HG03280 (cell line): ENCODE data around the gene KLHDC9.
A peak's percentile ranks its signal among the peaks of the same experiment; 100 is the strongest.

ENCODE experiments used
- ATAC-seq: cut with Tn5 transposase; IDR thresholded peaks from one replicate; pipeline ENCODE4 v1.9.1; 2021; ENCODE audit warnings: mild to moderate bottlenecking, moderate library complexity; ENCODE audit not compliant: unreplicated experiment

The KLHDC9 gene

DNA sequence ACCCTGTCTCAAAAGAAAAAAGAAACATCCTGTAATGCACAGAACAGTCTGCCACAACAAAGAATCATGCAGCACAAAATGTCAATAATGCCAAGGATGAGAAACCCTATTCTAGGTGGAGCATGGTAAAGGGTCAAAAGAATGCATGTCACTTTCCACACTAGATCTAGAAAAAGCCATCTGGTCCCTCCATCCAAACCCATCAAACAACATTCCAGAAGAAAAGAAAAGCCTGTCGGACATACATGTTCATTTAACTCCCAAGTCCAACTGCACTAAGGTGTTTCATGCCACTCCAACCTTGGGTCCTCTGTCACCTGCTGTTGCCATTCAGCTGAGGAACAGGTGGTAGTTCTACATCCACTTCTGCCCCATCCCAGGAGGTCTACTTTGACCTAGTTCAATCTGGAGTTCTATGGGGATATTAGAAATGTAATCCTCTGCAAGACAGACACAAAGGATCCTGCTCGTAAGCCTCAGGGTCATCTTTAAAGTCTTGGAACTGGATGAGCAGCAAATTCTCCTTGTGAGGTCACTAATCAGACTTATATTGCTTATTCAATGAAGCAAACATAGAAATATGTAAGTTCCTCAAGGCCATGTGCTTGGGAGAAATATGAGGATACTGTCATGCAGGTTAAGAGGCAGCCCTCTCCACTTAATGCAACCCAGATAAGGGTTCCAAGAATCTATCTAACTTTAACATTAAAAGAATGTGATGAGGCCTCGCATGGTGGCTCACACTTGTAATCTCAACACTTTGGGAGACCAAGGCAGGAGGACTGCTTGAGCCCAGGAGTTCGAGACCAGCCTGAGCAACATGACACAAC, 30.6 kb downstream of the KLHDC9 start:
- ATAC-seq, result no peak

DNA sequence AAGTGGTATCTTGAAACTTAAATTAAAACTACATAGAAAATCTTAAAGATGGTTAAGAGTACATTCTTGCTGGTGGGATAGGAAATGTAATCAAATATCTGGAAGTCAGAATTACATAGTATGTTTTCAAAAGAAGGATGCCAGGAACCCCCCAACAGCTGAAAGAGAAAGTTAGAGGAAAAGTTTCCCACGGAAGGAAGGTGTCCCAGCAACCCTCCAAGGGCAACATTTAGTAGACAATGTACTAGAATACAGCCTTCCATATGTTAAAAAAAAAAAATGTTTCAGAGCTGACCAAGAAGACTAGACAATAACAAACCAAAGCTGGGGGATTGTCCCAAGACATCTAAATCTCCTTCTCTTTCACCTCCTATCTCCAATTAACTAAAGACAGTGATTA, 32.1 kb downstream of the KLHDC9 start:
- no peak for ATAC-seq

DNA sequence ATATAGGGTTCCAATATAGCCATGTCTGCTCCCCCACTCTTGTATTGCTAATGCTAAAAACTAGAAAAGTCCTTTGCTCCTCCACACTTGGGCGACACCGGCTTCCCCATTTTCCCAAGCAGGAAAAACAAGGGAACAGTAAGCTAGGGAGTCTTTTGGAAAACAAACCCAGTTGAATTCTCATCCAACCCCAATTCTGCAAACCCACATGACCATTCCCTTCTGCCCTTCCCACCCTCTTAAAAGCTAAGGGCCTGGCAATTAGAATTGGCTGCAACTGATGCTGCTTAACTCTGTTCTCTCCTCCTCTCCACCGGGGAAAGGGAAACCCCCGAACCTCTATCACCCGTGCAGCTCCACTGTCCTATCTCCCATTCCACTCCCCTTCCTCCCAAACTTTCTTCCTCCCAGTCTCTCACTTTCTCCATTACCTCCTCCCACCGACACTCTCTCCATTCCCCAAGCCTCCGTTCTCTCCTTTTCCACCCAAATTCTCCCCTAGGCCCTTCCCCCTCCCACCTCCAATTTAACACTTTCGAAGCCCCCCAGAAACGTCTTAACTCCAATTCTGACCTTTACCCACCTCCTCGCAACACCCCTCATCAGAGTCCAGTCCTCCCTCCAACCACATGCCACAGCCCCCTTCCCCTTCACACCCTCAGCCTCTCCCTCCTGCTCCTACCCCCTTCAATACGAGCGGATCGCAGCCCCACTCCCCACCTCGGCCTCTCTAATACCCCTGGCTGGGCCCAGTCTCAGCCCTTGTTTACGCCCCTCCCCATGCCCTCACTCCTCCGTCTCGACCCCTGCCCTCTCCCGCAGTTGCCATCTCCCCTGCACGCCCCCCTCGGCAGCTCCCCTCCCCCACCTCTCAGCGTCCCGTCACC, 33.6 kb downstream of the KLHDC9 start:
- no peak for ATAC-seq

DNA sequence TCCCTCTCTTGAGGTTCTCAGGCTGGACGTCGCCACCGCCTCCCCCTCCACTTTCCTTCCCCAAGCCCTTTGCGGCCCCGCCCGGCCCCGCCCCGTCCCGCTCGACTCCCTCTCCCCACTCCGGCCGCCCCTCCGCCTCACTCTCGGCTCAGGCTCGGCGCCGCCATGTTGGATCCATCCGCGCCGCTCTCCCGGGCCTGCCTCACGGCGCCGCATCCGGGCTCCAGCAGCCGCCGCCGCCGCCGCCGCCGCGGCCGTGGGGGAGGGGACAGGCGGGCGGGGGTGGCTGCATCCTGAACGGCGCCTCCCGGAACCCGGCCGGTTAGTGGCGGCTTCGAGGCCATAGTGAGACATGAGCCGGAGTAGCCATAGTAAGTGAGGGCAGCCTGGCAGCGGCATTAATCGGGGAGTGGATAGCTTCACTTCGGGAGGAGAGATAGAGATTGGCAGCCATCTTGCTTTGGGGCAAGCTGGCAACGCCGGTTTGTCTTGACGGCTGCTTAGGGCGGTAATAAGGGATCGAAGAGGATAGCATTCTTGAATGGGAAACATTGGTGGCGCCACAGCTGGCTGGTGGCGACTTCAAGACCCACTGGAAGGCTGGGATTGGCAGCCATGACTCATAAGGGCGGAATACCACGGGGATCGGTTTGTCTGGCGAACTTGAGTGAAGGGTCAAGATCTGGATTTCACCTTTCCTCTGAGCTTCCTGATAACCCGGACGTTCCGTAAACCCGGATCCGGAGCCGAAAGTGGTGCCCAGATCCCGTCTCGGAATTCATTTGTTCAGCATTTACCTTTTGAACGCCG, 34.5 kb downstream of the KLHDC9 start, which contains the start of gene DEDD:
DEDD (minus strand) TSS at position 258 of the 810 bp plus-strand sequence. CDS start 8,205 bp downstream, outside the sequence.
- ATAC-seq, result peak; percentile 93

DNA sequence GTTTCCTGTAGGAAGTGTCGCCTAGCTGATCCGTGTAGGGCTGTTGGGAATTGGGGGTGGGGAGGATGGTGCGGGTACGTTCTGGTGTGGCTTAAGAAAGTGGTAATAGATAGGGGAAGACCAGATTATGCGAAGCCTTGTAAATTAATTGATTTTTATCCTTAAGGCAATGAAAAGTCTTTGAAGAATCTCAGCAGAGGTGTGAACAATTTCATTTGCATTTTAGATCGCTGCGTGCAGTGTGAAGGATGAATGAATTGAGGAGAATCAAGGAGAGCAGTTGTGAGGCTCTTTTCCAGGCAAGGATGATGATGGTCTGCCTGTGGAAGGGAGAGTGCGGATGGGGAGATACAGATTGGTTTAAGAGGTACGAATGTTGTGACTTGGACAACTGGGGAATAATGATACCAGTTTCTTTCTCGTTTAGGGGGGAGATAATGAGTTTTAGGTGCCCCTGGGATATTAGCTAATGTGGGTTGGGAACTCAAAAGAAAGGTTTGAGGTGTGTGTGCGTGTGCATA, 35.1 kb downstream of the KLHDC9 start:
- ATAC-seq, result no peak

DNA sequence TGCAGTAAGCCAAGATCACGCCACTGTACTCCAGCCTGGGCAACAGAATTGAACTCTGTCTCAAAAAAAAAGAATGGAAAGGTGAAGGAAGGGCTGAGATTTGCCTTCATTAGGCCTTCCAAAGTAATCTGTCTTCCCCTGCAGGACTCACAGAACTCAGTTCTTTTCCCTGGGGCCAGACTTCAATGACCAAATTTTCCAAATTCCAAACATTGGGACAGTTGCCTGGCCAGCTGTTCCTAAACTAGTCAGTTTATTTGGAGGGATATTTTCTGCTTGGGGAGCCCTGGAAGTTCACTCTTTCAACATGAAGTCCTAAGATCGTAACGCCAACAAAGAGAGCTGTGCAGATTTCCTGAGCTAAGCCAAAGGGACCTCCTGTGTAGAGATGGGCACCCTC, 39.7 kb downstream of the KLHDC9 start:
- no peak for ATAC-seq

DNA sequence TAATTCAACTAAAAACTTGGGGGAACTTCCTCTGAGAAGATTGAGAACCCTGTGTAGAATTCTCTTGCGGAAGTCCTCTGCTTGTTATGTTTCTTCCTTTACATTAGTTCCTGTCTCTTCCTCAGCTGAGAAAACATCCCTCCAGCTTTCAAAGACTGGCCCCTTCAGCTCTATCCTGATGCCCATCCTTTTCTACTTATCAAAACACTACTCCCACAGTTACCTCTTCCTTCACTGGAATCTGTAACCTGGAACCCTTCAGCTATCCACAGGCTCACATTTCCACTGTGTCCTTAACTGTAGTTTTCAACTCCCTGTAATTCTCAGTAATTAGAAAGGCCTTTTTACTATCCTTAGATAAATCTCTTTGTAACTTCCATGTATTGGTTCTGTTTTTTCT, 40.3 kb downstream of the KLHDC9 start:
- no peak for ATAC-seq

DNA sequence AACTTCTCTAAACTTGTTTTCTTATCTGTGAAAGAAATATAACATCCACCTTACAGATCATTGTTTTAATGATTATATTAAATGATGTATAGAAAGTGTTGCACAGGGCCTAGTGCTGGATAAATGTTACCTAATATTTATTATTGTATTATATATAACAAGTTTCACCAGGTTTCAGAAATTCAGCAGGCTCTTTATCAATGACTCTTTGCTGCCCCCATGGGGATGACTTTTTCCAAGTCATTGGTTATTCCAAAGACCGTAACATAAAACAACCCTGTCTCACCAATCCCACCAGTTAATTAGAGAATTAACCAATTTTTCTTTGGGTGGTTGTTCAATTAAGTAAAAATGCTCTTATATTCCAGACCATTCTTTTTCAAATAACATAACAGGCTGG, 41.6 kb downstream of the KLHDC9 start:
- ATAC-seq, result no peak

DNA sequence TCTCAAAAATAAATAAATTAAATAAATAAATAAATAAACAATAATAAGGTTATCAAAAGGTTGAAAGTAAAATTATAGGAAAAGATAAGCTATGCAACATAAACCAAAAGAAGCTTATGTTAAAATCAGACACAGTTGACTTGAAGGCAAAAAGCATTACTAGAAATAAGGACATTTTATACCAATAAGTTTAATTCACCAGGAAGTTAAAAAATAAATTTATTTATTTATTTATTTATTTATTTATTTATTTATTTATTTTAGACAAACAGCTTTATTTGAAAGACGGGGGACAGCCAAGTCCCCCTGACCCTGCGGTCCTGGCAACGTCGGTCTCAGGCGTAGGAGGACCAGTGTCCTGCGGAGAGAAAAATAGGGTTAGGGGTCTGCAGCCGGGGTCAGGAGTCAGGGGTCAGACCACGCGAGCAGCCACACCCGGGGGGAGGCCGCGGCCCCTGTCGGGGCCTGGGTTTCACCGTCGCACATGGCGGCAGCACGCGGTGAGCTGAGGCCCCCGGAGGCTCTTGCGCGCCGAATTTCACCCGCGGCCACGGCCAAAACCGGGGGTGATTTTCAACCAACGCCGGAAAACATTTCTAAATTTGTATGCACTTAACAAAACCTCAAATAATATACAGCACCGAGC, 42.7 kb downstream of the KLHDC9 start:
- ATAC-seq, result no peak

DNA sequence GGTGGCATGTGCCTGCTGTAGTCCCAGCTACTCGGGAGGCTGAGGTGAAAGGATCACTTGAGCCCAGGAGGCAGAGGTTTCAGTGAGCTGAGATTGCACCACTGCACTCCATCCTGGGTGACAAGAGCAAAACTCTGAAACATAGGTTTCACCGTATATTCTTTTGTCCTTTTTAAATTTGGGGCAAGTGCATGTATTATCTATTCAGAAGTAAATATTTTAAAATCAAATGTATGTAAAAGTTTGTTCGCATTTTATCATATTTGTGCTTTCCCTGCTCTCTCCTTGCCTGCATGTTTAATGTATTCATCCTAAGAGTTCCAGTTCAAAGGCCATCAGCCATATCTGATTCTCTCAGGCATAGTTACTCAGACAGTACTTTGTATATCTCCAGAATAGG, 47.7 kb downstream of the KLHDC9 start:
- ATAC-seq, result no peak
